ENCODE measurements around the gene ATXN2. TPM values are rescaled to one million over a fixed set of nuclear protein-coding genes. Genes with fewer than 3 reads are reported as not detected.
"Not testable (repeated sequence)": the region's sequence is repeated elsewhere in the genome, so short reads cannot be mapped to it uniquely, and the experiment has no call there.

ATXN2 gene
- total and polyA plus RNA-seq, 4 donors = 11.5 to 33.1 (median 22.1) TPM

GRCh38 chr12:111596985-111597830, 1.9 kb downstream of the ATXN2 start (continued):
- no peak for TF ChIP-seq REST (IDR thresholded peaks at IDR 0.05)
- TF ChIP-seq SP1 (IDR thresholded peaks at IDR 0.05) = no peak

DNA sequence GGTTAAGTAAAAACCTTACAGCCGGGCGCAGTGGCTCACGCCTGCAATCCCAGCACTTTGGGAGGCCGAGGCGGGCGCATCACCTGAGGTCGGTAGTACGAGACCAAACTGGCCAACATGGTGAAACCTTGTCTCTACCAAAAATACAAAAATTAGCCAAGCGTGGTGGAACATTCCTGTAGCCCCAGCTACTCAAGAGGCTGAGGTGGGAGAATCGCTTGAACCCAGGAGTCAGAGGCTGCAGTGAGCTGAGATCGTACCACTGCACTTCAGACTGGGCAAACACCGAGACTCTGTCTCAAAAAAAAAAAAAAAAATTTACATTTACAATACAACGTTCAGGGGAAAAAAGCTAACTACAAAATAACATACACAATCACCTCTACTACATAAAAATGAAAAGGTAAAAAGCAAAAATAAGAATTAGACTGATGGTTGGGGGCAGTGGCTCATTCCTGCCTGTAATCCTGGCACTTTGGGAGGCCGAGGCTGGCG, 3.7 kb downstream of the ATXN2 start:
- not testable (repeated sequence) for H3K9me3 ChIP-seq (ENCODE audit: control insufficient read depth in 4 of 4, low read length in 3 of 4); DNase-seq (ENCODE audit: low spot score); H3K36me3 ChIP-seq (ENCODE audit: control insufficient read depth in 4 of 4, insufficient read depth in 3 of 4, low read depth in 1 of 4, low read length in 3 of 4); H3K27ac ChIP-seq (ENCODE audit: low read depth in 1 of 2, low read length in 2 of 2); H3K27me3 ChIP-seq (ENCODE audit: control insufficient read depth in 4 of 4, insufficient read depth in 4 of 4, low read length in 3 of 4); H3K4me3 ChIP-seq (ENCODE audit: low read depth in 1 of 3, low read length in 3 of 3); H3K9ac ChIP-seq (ENCODE audit: low read depth in 1 of 2, low read length in 2 of 2)
- peaks cover 15 to 50% (median 23%) of the 10 kb centered on the region in 4 donors for H3K4me1 ChIP-seq (ENCODE audit: control insufficient read depth in 4 of 4, insufficient read depth in 4 of 4, low read length in 3 of 4)
- WGBS = 79% methylated on average over 15 of the region's 15 CpGs

- not testable (repeated sequence) for H3K9me3 ChIP-seq (ENCODE audit: control insufficient read depth in 4 of 4, low read length in 3 of 4); H3K27me3 ChIP-seq (ENCODE audit: control insufficient read depth in 4 of 4, insufficient read depth in 4 of 4, low read length in 3 of 4); H3K4me3 ChIP-seq (ENCODE audit: low read depth in 1 of 3, low read length in 3 of 3); H3K9ac ChIP-seq (ENCODE audit: low read depth in 1 of 2, low read length in 2 of 2); DNase-seq (ENCODE audit: low spot score); H3K27ac ChIP-seq (ENCODE audit: low read depth in 1 of 2, low read length in 2 of 2); H3K36me3 ChIP-seq (ENCODE audit: control insufficient read depth in 4 of 4, insufficient read depth in 3 of 4, low read depth in 1 of 4, low read length in 3 of 4)
- peaks cover 7 to 43% (median 21%) of the 10 kb centered on the region in 4 donors for H3K4me1 ChIP-seq (ENCODE audit: control insufficient read depth in 4 of 4, insufficient read depth in 4 of 4, low read length in 3 of 4)
- 86% methylated on average over 6 of the region's 6 CpGs for WGBS
These were observed 7.6 kb downstream of the ATXN2 start for GRCh38 chr12:111591399-111592010.

DNA sequence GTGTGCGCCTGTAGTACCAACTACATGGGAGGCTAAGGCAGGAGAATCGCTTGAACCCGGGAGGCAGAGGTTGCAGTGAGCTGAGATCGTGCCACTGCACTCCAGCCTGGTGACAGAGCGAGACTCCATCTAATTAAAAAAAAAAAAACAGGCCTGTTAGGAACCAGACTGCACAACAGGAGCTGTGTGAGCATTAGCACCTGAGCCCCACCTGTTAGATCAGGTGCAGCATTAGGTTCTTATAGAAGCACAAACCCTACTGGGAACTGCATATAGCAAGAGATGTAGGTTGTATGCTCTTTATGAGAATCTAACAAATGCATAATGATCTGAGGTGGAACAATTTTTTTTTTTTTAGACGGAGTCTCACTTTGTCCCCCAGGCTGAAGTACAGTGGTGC, 8.6 kb downstream of the ATXN2 start:
- H3K4me3 ChIP-seq (ENCODE audit: low read depth in 1 of 3, low read length in 3 of 3) = no peak overlapping the region
- no peaks in the 10 kb centered on the region for H3K9me3 ChIP-seq (ENCODE audit: control insufficient read depth in 4 of 4, low read length in 3 of 4)
- WGBS = 84% methylated on average over 6 of the region's 6 CpGs
- TF ChIP-seq HNF4A (conservative IDR thresholded peaks at IDR 0.05) (peak in 1 of 2 donors; percentile 20), GABPA (IDR thresholded peaks at IDR 0.05 in 1 of 2, conservative IDR thresholded peaks at IDR 0.05 in 1 of 2) (no peak)
- H3K4me1 ChIP-seq (ENCODE audit: control insufficient read depth in 4 of 4, insufficient read depth in 4 of 4, low read length in 3 of 4) = peaks cover 3 to 38% (median 23%) of the 10 kb centered on the region in 4 donors
- no peak for DNase-seq (ENCODE audit: low spot score)
- H3K27ac ChIP-seq (ENCODE audit: low read depth in 1 of 2, low read length in 2 of 2) = no peak overlapping the region
- no peaks in the 10 kb centered on the region for H3K36me3 ChIP-seq (ENCODE audit: control insufficient read depth in 4 of 4, insufficient read depth in 3 of 4, low read depth in 1 of 4, low read length in 3 of 4)
- H3K27me3 ChIP-seq (ENCODE audit: control insufficient read depth in 4 of 4, insufficient read depth in 4 of 4, low read length in 3 of 4) = no peaks in the 10 kb centered on the region
- H3K9ac ChIP-seq (ENCODE audit: low read depth in 1 of 2, low read length in 2 of 2) = no peak overlapping the region

Measured in liver (tissue), 9 donors.